RPMI7951 (cell line): ENCODE data around the gene RAMACL. TPM values are rescaled to one million over a fixed set of nuclear protein-coding genes. Genes with fewer than 3 reads are reported as not detected.
"Not testable (repeated sequence)": the region's sequence is repeated elsewhere in the genome, so short reads cannot be mapped to it uniquely, and the experiment has no call there.

Experiments used
- DNase-seq: peaks from one replicate; pipeline ENCODE4 v3.0.0-alpha.2; 2012; ENCODE audit warnings: low read depth
- total RNA-seq: library from RNA; depleted of rRNA; stranded (reverse); fragments of >200 nt; shearing (Covaris generic); gene quantifications from 2 replicates; pipeline ENCODE4 v1.2.3, GENCODE V29; 2014

RAMACL gene
- total RNA-seq, 1 experiment from 2014 or later, result 0.24 TPM

GRCh38 chr6:166556863-166557322 lies 29.6 kb downstream of the RAMACL start:
- DNase-seq, result peak; percentile 92

- no peak for DNase-seq
Observed at GRCh38 chr6:166556336-166556735, 30.1 kb downstream of the RAMACL start.

GRCh38 chr6:166555086-166555485 lies 31.4 kb downstream of the RAMACL start:
- DNase-seq, result no peak

- DNase-seq, result peak; percentile 10
Observed at GRCh38 chr6:166554316-166554715, 32.2 kb downstream of the RAMACL start.

- DNase-seq, result peak; percentile 68
Observed at GRCh38 chr6:166553563-166554271, 32.8 kb downstream of the RAMACL start.

GRCh38 chr6:166552600-166552999 lies 33.9 kb downstream of the RAMACL start:
- no peak for DNase-seq

- DNase-seq, result no peak
Observed at GRCh38 chr6:166551754-166552495, 34.6 kb downstream of the RAMACL start.

GRCh38 chr6:166546653-166547052 lies 39.8 kb downstream of the RAMACL start:
- DNase-seq, result no peak

- no peak for DNase-seq
Observed at GRCh38 chr6:166545156-166546034, 41.1 kb downstream of the RAMACL start.

- DNase-seq, result no peak
Observed at GRCh38 chr6:166544296-166544605, 42.2 kb downstream of the RAMACL start.

- no peak for DNase-seq
Observed at GRCh38 chr6:166543603-166544295, 42.7 kb downstream of the RAMACL start.

- DNase-seq, result no peak
Observed at GRCh38 chr6:166542580-166542912, 43.9 kb downstream of the RAMACL start.

GRCh38 chr6:166541876-166542579 lies 44.5 kb downstream of the RAMACL start:
- no peak for DNase-seq

- DNase-seq, result no peak
Observed at GRCh38 chr6:166541366-166541765, 45.1 kb downstream of the RAMACL start.

- peak; percentile 73 for DNase-seq
Observed at GRCh38 chr6:166540631-166541331, 45.7 kb downstream of the RAMACL start.

GRCh38 chr6:166539543-166539942 lies 46.9 kb downstream of the RAMACL start:
- no peak for DNase-seq

GRCh38 chr6:166539011-166539385 lies 47.5 kb downstream of the RAMACL start:
- DNase-seq, result not testable (repeated sequence)

GRCh38 chr6:166538297-166539010 lies 48.0 kb downstream of the RAMACL start:
- DNase-seq, result no peak

GRCh38 chr6:166534658-166535406 lies 51.6 kb downstream of the RAMACL start:
- no peak for DNase-seq
